ENCODE measurements around the gene MACROH2A2. TPM values are rescaled to one million over a fixed set of nuclear protein-coding genes. Genes with fewer than 3 reads are reported as not detected.

Gene MACROH2A2
- total and polyA plus RNA-seq, 2 of the 13 experiments (the other 11 are each of a cell fraction or from before 2014, with no cell fraction given): 9.8 to 43.1 TPM

- FAIRE-seq (no peak), ATAC-seq (no peak), DNase-seq (ENCODE audit: low spot score) (no peak)
- ChIA-PET CTCF (ENCODE audit: low intra/inter-chr PET ratio, low total read pairs) (no interaction called here), POLR2A (interaction anchor here (1.0 kb wide), 1 partner anchor 8 kb away, joined by 3 read pairs; the partner anchor contains the start of gene TYSND1)
- intact Hi-C loops (cut with micrococcal nuclease; ENCODE audit: unreplicated experiment) (no loop called here), in situ Hi-C loops (cut with HindIII; ENCODE audit: extremely low pct_ligation_motif_present, low pct_unique_long_range_greater_than_20kb) (no loop called here)
- H3K4me3 ChIP-seq (replicated peaks in 1 of 3; ENCODE audit: insufficient read depth in 1 of 3, low read depth in 2 of 3, low read length in 3 of 3): no peak overlapping the region
- 90% methylated on average over 8 of the region's 14 CpGs for WGBS (ENCODE audit: low lambda C conversion rate)
- H2AFZ ChIP-seq (ENCODE audit: low read length): no peak overlapping the region
- H3K9ac ChIP-seq (ENCODE audit: insufficient read depth, low read depth, low read length): no peak overlapping the region
- no peaks in the 10 kb centered on the region for H4K20me1 ChIP-seq (ENCODE audit: insufficient read depth, low read length)
- no peak for TF ChIP-seq ZSCAN5A (CRISPR knock-in tag; IDR thresholded peaks at IDR 0.05; ENCODE audit: borderline replicate concordance)
- peak; percentile 27 for TF ChIP-seq AGO2 (optimal IDR thresholded peaks at IDR 0.05; ENCODE audit: low read depth, low read length)
- H3K27ac ChIP-seq (ENCODE audit: extremely low read length, insufficient read depth, low read length): no peak overlapping the region
- no TSS peak for BruUV-seq (replicated peaks)
- H3K36me3 ChIP-seq (replicated peaks in 1 of 2; ENCODE audit: control insufficient read depth in 1 of 2, insufficient read depth in 2 of 2, low read length in 2 of 2): no peaks in the 10 kb centered on the region
- no peaks in the 10 kb centered on the region for H3K9me3 ChIP-seq (ENCODE audit: low read length)
- H3K4me2 ChIP-seq (ENCODE audit: low read depth, low read length): no peak overlapping the region
- peaks cover 17% of the 10 kb centered on the region for H3K4me1 ChIP-seq (ENCODE audit: insufficient read depth, low read length)
- no peaks in the 10 kb centered on the region for H3K79me2 ChIP-seq (ENCODE audit: insufficient read depth, low read length)
- no peaks in the 10 kb centered on the region for H3K27me3 ChIP-seq (ENCODE audit: control insufficient read depth in 1 of 2, insufficient read depth in 2 of 2, low read length in 2 of 2)
These were observed 85.6 kb downstream of the MACROH2A2 start for GRCh38 chr10:70137927-70138883.

- ATAC-seq: 0 out of 3 replicates have a peak, but pooled peaks have one; percentile 19
- BruUV-seq (replicated peaks): no TSS peak
- TF ChIP-seq ZNF234 (CRISPR knock-in tag; conservative IDR thresholded peaks at IDR 0.05): no peak
- TF ChIP-seq ZNF780A (CRISPR knock-in tag; IDR thresholded peaks at IDR 0.05): no peak
- TF ChIP-seq ZBTB33 (CRISPR knock-in tag; IDR thresholded peaks at IDR 0.05): peak; percentile 86
- TF ChIP-seq ZNF44 (CRISPR knock-in tag; IDR thresholded peaks at IDR 0.05): no peak
- no peak for TF ChIP-seq ISX (CRISPR knock-in tag; conservative IDR thresholded peaks at IDR 0.05)
- TF ChIP-seq AGO2 (optimal IDR thresholded peaks at IDR 0.05; ENCODE audit: low read depth, low read length): peak; percentile 55
These were observed 86.7 kb downstream of the MACROH2A2 start for GRCh38 chr10:70139151-70139996.

More at GRCh38 chr10:70139151-70139996, 86.7 kb downstream of the MACROH2A2 start:
- no peak overlapping the region for H2AFZ ChIP-seq (ENCODE audit: low read length)
- no peak for DNase-seq (ENCODE audit: low spot score)
- H3K27ac ChIP-seq (ENCODE audit: extremely low read length, insufficient read depth, low read length): no peak overlapping the region
- H3K36me3 ChIP-seq (replicated peaks in 1 of 2; ENCODE audit: control insufficient read depth in 1 of 2, insufficient read depth in 2 of 2, low read length in 2 of 2): no peaks in the 10 kb centered on the region
- no peaks in the 10 kb centered on the region for H3K9me3 ChIP-seq (ENCODE audit: low read length)
- ChIA-PET CTCF (ENCODE audit: low intra/inter-chr PET ratio, low total read pairs) (no interaction called here), POLR2A (no interaction called here)
- H3K9ac ChIP-seq (ENCODE audit: insufficient read depth, low read depth, low read length): no peak overlapping the region
- intact Hi-C loops (cut with micrococcal nuclease; ENCODE audit: unreplicated experiment) (no loop called here), in situ Hi-C loops (cut with HindIII; ENCODE audit: extremely low pct_ligation_motif_present, low pct_unique_long_range_greater_than_20kb) (no loop called here)
- no peak overlapping the region for H3K4me2 ChIP-seq (ENCODE audit: low read depth, low read length)
- no peaks in the 10 kb centered on the region for H4K20me1 ChIP-seq (ENCODE audit: insufficient read depth, low read length)
- WGBS (ENCODE audit: low lambda C conversion rate): 93% methylated on average over 10 of the region's 11 CpGs
- H3K4me1 ChIP-seq (ENCODE audit: insufficient read depth, low read length): peaks cover 16% of the 10 kb centered on the region
- no peak for FAIRE-seq
- no peak overlapping the region for H3K4me3 ChIP-seq (replicated peaks in 1 of 3; ENCODE audit: insufficient read depth in 1 of 3, low read depth in 2 of 3, low read length in 3 of 3)
- no peaks in the 10 kb centered on the region for H3K27me3 ChIP-seq (ENCODE audit: control insufficient read depth in 1 of 2, insufficient read depth in 2 of 2, low read length in 2 of 2)
- H3K79me2 ChIP-seq (ENCODE audit: insufficient read depth, low read length): no peaks in the 10 kb centered on the region
